Lung (tissue), 12 donors: ENCODE data around the gene SLC6A9. TPM values are rescaled to one million over a fixed set of nuclear protein-coding genes. Genes with fewer than 3 reads are reported as not detected.

Experiments
- ATAC-seq: fragments of 200-7000 bp; cut with Tn5 transposase; one replicate; pipeline ENCODE4 v1.9.1; 2020; ENCODE audit warnings: moderate number of reproducible peaks; ENCODE audit not compliant: insufficient read depth, low FRiP score
- DNase-seq, 3 donors: peaks; one replicate each; pipeline ENCODE4 v3.0.0-alpha.2; 2013 to 2017
- H3K27ac ChIP-seq, 2 donors: one replicate each; pipeline ENCODE4 v1.5.1; 2013; ENCODE audit warnings: mild to moderate bottlenecking in 2 of 2, moderate library complexity in 2 of 2, control low read depth in 1 of 2, inconsistent platforms in 1 of 2, low read depth in 1 of 2, low read length in 1 of 2
- H3K27me3 ChIP-seq, 3 donors: one replicate each; pipeline ENCODE4 v1.5.1; 2013; ENCODE audit warnings: low read length in 2 of 3; ENCODE audit not compliant: control insufficient read depth in 3 of 3, insufficient read depth in 3 of 3
- H3K36me3 ChIP-seq, 4 donors: one replicate each; pipeline ENCODE4 v1.5.1; 2013; ENCODE audit warnings: low read length in 4 of 4, mild to moderate bottlenecking in 1 of 4, moderate library complexity in 1 of 4; ENCODE audit not compliant: control insufficient read depth in 4 of 4, insufficient read depth in 4 of 4
- H3K4me1 ChIP-seq, 5 donors: one replicate each; pipeline ENCODE4 v1.5.1; 2013; ENCODE audit warnings: low read length in 5 of 5, mild to moderate bottlenecking in 2 of 5, moderate library complexity in 1 of 5; ENCODE audit not compliant: control insufficient read depth in 5 of 5, insufficient read depth in 5 of 5
- H3K4me3 ChIP-seq: one replicate; pipeline ENCODE4 v1.5.1; 2013; ENCODE audit warnings: mild to moderate bottlenecking, control low read depth, moderate library complexity
- H3K9ac ChIP-seq, 2 donors: one replicate each; pipeline ENCODE4 v1.5.1; 2013; ENCODE audit warnings: low read length in 2 of 2, control low read depth in 1 of 2; ENCODE audit not compliant: insufficient read depth in 1 of 2
- H3K9me3 ChIP-seq, 4 donors: one replicate each; pipeline ENCODE4 v1.5.1; 2013; ENCODE audit warnings: low read length in 3 of 4, mild to moderate bottlenecking in 1 of 4, moderate library complexity in 1 of 4; ENCODE audit not compliant: control insufficient read depth in 4 of 4, insufficient read depth in 3 of 4
- CTCF ChIP-seq: IDR thresholded peaks from 2 replicates; pipeline ENCODE4 v1.5.1; 2012; ENCODE audit warnings: mild to moderate bottlenecking; ENCODE audit errors: control extremely low read depth, extremely low read depth
- WGBS, 2 donors: extraction: QIAGEN DNeasy Blood & Tissue Kit; methylation state at CpG; one replicate each; pipeline ENCODE4 v1.1.7; 2013; 5-methylcytosine and 5-hydroxymethylcytosine counted together
- polyA plus RNA-seq, 2 donors: library from polyadenylated mRNA; stranded (reverse); fragments of 200-250 nt; gene quantifications; one replicate each; pipeline ENCODE4 v1.2.1, GENCODE V29; 2013
- total RNA-seq, 2 donors: library from RNA; depleted of rRNA in 1 of 2; stranded (reverse); fragments of >200 nt in 1 of 2; gene quantifications; one replicate each; pipeline ENCODE4 v1.2.1, GENCODE V29; 2014 to 2021
- donor health status: control.
- donor health status: control.
- donor health status: Bipolar disorder and iron deficiency.
- donor health status: healthy.
- donor health status: DM: yes; HTN: yes; CAD: no.

Gene SLC6A9
- total and polyA plus RNA-seq, 4 donors, result 8.7 to 29.9 (median 9.4) TPM

GRCh38 chr1:44057293-44057692 lies 26.0 kb upstream of the SLC6A9 start:
- Histone ChIP-seq H3K4me1 (peaks cover 0 to 2% (median 0%) of the 10 kb centered on the region in 5 donors), H3K27me3 (no peaks in the 10 kb centered on the region), H3K9me3 (no peaks in the 10 kb centered on the region), H3K4me3 (no peak overlapping the region), H3K9ac (no peak overlapping the region), H3K36me3 (no peaks in the 10 kb centered on the region), H3K27ac (no peak overlapping the region)
- DNase-seq, result no peak
- WGBS, 2 donors, result 70 to 97% methylated on average over 1 of the region's 1 CpG
- no peak for ATAC-seq
- TF ChIP-seq CTCF, result no peak

- Histone ChIP-seq H3K27me3 (no peaks in the 10 kb centered on the region), H3K4me1 (peaks cover 0 to 2% (median 0%) of the 10 kb centered on the region in 5 donors), H3K4me3 (no peak overlapping the region), H3K27ac (no peak overlapping the region), H3K9ac (no peak overlapping the region), H3K9me3 (no peaks in the 10 kb centered on the region), H3K36me3 (no peaks in the 10 kb centered on the region)
- no peak for ATAC-seq
- DNase-seq, result no peak
- no peak for TF ChIP-seq CTCF
- WGBS, 2 donors, result 86 to 90% methylated on average over 2 of the region's 2 CpGs
These were observed 22.1 kb upstream of the SLC6A9 start for GRCh38 chr1:44053394-44053793.

GRCh38 chr1:44050261-44050660 lies 19.0 kb upstream of the SLC6A9 start:
- no peak overlapping the region for H3K4me3 ChIP-seq
- no peaks in the 10 kb centered on the region for H3K27me3 ChIP-seq
- peaks cover 0 to 2% (median 0%) of the 10 kb centered on the region in 5 donors for H3K4me1 ChIP-seq
- no peak overlapping the region for H3K9ac ChIP-seq
- no peak for TF ChIP-seq CTCF
- 62 to 76% methylated on average over 3 of the region's 3 CpGs for WGBS, 2 donors
- ATAC-seq (no peak), DNase-seq (no peak)
- no peak overlapping the region for H3K27ac ChIP-seq
- H3K9me3 ChIP-seq, result no peaks in the 10 kb centered on the region
- H3K36me3 ChIP-seq, result no peaks in the 10 kb centered on the region

- H3K9me3 ChIP-seq, result no peaks in the 10 kb centered on the region
- no peak overlapping the region for H3K4me3 ChIP-seq
- no peaks in the 10 kb centered on the region for H3K36me3 ChIP-seq
- H3K27me3 ChIP-seq, result no peaks in the 10 kb centered on the region
- peaks cover 0 to 2% (median 0%) of the 10 kb centered on the region in 5 donors for H3K4me1 ChIP-seq
- no peak for TF ChIP-seq CTCF
- 59 to 72% methylated on average over 2 of the region's 2 CpGs for WGBS, 2 donors
- ATAC-seq, result no peak
- H3K9ac ChIP-seq, result no peak overlapping the region
- DNase-seq, result no peak
- no peak overlapping the region for H3K27ac ChIP-seq
These were observed 18.6 kb upstream of the SLC6A9 start for GRCh38 chr1:44049839-44050238.
